ENCODE results near the gene USP47.

- TF ChIP-seq CTCF (IDR thresholded peaks at IDR 0.05; ENCODE audit: low read depth, low read length, poor library complexity, severe bottlenecking) (no peak), EZH2phosphoT487 (IDR thresholded peaks at IDR 0.05; ENCODE audit: borderline replicate concordance, low read length) (no peak)
These were observed 134.8 kb downstream of the USP47 start for GRCh38 chr11:11976481-11977127.

Measured in DOHH2 (cell line).